Vagina (tissue), 2 donors: ENCODE measurements around the gene ELMO2. TPM values are rescaled to one million over a fixed set of nuclear protein-coding genes. Genes with fewer than 3 reads are reported as not detected.

Experiments used
- DNase-seq, 2 donors: peaks; one replicate each; pipeline ENCODE4 v3.0.0-alpha.2; 2017; ENCODE audit errors: extremely low spot score in 2 of 2
- H3K27ac ChIP-seq: fragments of 200-600 bp; sonication (generic); one replicate; pipeline ENCODE4 v1.5.1; 2019
- H3K27me3 ChIP-seq: fragments of 200-600 bp; sonication (generic); one replicate; pipeline ENCODE4 v1.5.1; 2019
- H3K36me3 ChIP-seq, 2 donors: fragments of 200-600 bp; sonication (generic); one replicate each; pipeline ENCODE4 v1.5.1; 2017 to 2019
- H3K4me1 ChIP-seq: fragments of 200-600 bp; sonication (generic); one replicate; pipeline ENCODE4 v1.5.1; 2019
- H3K4me3 ChIP-seq, 2 donors: fragments of 200-600 bp; sonication (generic); 1 replicate in 1 of 2; 2 replicates in 1 of 2; pipeline ENCODE4 v1.5.1; 2016 to 2019
- H3K9me3 ChIP-seq: fragments of 200-600 bp; sonication (generic); one replicate; pipeline ENCODE4 v1.5.1; 2019
- POLR2A ChIP-seq, 2 donors: fragments of 450-650 bp; IDR thresholded peaks; one replicate each; pipeline ENCODE4 v1.6.1; 2017; ENCODE audit warnings: antibody characterized with exemption in 2 of 2, mild to moderate bottlenecking in 2 of 2, moderate library complexity in 2 of 2
- POLR2AphosphoS5 ChIP-seq, 2 donors: sonication (generic); formaldehyde crosslinking; IDR thresholded peaks; one replicate each; pipeline ENCODE4 v1.9.0; 2017; ENCODE audit warnings: antibody characterized with exemption in 2 of 2, mild to moderate bottlenecking in 2 of 2, low read depth in 1 of 2; ENCODE audit not compliant: insufficient read depth in 1 of 2
- intact Hi-C: fragments of 100-400 bp; cut with DNase I; formaldehyde crosslinking; loops from one replicate; pipeline ENCODE4 v1.15.1; 2023
- total RNA-seq: library from RNA; depleted of rRNA; stranded (reverse); fragments of >200 nt; gene quantifications from one replicate; pipeline ENCODE4 v1.2.3, GENCODE V29; 2016
- TF ChIP-seq, protein P1 (sequence below), 3 experiments: fragments of 450-650 bp in 2 of 3; fragments of 200-600 bp in 1 of 3; sonication (generic) in 1 of 3; IDR thresholded peaks; one replicate each; pipeline ENCODE4 v1.5.1; 2017 to 2019; ENCODE audit warnings: antibody characterized with exemption in 3 of 3, mild to moderate bottlenecking in 2 of 3, moderate library complexity in 2 of 3

Gene ELMO2
- total RNA-seq, 1 donor from 2014 or later: 73.9 TPM

DNA sequence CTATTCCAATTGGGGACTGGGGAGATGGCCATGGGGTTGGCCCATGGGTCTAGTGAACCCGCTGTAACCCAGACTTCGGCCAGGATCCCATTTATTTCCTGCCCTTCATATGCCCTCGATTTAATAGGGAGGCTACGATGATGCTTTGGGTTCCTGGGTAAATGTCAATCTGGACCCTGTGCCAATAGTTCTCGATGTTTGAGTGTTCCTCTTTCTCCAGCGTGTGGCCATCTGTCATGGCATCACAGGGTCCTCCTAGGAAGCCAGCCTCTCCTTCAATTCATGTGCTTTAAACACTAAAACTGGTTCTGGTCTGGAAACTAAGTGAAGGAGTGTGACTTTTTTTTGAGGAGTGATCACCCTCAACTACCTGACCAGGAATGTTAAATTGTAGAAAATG lies 28.7 kb upstream of the ELMO2 start:
- no peaks in the 10 kb centered on the region for H3K9me3 ChIP-seq
- H3K27me3 ChIP-seq: no peaks in the 10 kb centered on the region
- no peak for DNase-seq
- TF ChIP-seq, protein P1, sequence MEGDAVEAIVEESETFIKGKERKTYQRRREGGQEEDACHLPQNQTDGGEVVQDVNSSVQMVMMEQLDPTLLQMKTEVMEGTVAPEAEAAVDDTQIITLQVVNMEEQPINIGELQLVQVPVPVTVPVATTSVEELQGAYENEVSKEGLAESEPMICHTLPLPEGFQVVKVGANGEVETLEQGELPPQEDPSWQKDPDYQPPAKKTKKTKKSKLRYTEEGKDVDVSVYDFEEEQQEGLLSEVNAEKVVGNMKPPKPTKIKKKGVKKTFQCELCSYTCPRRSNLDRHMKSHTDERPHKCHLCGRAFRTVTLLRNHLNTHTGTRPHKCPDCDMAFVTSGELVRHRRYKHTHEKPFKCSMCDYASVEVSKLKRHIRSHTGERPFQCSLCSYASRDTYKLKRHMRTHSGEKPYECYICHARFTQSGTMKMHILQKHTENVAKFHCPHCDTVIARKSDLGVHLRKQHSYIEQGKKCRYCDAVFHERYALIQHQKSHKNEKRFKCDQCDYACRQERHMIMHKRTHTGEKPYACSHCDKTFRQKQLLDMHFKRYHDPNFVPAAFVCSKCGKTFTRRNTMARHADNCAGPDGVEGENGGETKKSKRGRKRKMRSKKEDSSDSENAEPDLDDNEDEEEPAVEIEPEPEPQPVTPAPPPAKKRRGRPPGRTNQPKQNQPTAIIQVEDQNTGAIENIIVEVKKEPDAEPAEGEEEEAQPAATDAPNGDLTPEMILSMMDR (IDR thresholded peaks at IDR 0.05): no peak
- no peak for TF ChIP-seq POLR2A (IDR thresholded peaks at IDR 0.05)
- H3K4me3 ChIP-seq: no peak overlapping the region
- no peaks in the 10 kb centered on the region for H3K4me1 ChIP-seq
- intact Hi-C loops: no loop called here
- no peaks in the 10 kb centered on the region for H3K36me3 ChIP-seq
- no peak overlapping the region for H3K27ac ChIP-seq

DNA sequence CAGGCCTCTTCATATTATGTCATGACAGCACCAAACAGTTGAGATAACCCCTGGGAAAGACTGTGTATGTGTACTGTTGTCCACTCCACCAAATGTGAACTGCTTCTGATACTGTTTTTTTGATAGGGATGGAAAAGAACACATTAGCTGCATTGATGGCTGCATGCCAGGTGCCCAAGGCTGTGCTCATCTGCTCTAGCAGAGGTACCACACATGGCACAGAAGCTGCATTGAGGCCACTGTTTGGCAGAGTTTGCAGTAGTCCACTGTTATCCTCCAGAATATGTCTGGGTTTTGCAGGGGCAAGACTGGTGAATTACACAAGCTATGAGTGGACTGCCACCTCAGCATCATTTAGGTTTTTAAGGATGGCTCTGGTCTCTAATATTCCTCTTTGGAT lies 28.2 kb upstream of the ELMO2 start:
- intact Hi-C loops: no loop called here
- no peak overlapping the region for H3K27ac ChIP-seq
- no peaks in the 10 kb centered on the region for H3K36me3 ChIP-seq
- no peak for DNase-seq
- TF ChIP-seq POLR2A (IDR thresholded peaks at IDR 0.05) (no peak), POLR2AphosphoS5 (IDR thresholded peaks at IDR 0.05; ENCODE audit: insufficient read depth in 1 of 2, low read depth in 1 of 2) (no peak)
- TF ChIP-seq, protein P1 (IDR thresholded peaks at IDR 0.05): no peak
- H3K4me1 ChIP-seq: no peaks in the 10 kb centered on the region
- H3K4me3 ChIP-seq: no peak overlapping the region
- no peaks in the 10 kb centered on the region for H3K27me3 ChIP-seq
- H3K9me3 ChIP-seq: no peaks in the 10 kb centered on the region

DNA sequence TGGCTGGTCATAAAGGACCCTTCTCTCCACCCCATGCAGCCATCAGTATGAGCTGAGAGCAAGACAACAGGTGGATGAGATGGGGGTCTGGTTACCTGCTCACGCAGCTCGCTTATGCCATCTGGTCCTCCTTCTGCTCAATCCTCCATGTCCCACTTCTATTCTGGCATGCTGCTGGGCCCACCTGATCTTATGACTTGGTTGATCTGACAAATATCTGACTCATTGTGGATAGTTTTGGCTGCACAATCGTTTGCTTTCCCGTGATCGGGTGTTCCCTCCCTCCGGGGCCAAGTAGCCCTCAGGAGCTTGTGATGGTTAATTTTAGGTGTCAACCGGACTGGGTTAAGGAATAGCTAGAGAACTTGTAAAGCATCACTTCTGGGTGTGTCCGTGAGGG lies 26.6 kb upstream of the ELMO2 start:
- H3K4me1 ChIP-seq: no peaks in the 10 kb centered on the region
- no peak for DNase-seq
- no peaks in the 10 kb centered on the region for H3K36me3 ChIP-seq
- H3K27me3 ChIP-seq: no peaks in the 10 kb centered on the region
- TF ChIP-seq POLR2A (IDR thresholded peaks at IDR 0.05) (no peak), POLR2AphosphoS5 (IDR thresholded peaks at IDR 0.05; ENCODE audit: insufficient read depth in 1 of 2, low read depth in 1 of 2) (no peak)
- TF ChIP-seq, protein P1 (IDR thresholded peaks at IDR 0.05): no peak
- H3K27ac ChIP-seq: no peak overlapping the region
- no peaks in the 10 kb centered on the region for H3K9me3 ChIP-seq
- intact Hi-C loops: no loop called here
- no peak overlapping the region for H3K4me3 ChIP-seq

DNA sequence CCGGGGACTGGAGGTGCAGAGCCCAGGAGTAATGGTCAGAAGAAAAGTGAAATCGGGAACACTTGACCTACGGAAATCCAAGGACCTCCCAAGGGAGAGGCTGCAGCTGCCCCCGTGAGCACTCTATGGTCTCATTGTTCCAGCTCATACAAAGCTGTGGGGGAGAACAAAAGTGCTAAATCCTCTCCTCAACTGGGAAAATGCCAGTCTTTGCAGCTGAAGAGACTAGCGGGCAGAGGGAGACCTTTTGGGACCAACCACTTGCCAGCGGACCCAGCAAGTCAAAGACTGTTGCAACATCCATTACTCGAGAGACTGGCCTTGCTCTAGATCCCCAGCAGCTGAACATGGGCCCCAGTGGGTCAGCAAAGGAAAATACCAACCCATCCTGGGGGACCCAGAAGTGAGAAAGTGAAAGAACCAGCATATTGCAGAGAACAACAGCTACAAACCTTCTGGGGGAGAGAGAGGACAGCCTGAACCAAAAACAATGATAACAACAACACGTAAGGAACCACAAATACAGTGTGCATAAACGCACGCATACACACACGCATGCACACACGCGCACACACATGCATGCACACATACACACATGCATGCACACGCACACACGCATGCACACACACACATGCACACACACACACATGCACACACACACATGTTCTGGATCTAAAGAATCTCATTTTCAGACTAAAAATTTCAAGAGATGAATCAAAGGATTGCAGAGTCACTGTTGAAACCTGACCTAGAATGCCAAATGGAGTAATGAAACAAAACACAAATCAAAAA lies 24.7 kb upstream of the ELMO2 start:
- Histone ChIP-seq H3K4me3 (no peak overlapping the region), H3K4me1 (no peaks in the 10 kb centered on the region), H3K27me3 (no peaks in the 10 kb centered on the region), H3K9me3 (no peaks in the 10 kb centered on the region), H3K36me3 (no peaks in the 10 kb centered on the region), H3K27ac (no peak overlapping the region)
- TF ChIP-seq, protein P1 (IDR thresholded peaks at IDR 0.05): no peak
- TF ChIP-seq POLR2AphosphoS5 (IDR thresholded peaks at IDR 0.05; ENCODE audit: insufficient read depth in 1 of 2, low read depth in 1 of 2): no peak
- no peak for TF ChIP-seq POLR2A (IDR thresholded peaks at IDR 0.05)
- DNase-seq: no peak
- intact Hi-C loops: no loop called here

DNA sequence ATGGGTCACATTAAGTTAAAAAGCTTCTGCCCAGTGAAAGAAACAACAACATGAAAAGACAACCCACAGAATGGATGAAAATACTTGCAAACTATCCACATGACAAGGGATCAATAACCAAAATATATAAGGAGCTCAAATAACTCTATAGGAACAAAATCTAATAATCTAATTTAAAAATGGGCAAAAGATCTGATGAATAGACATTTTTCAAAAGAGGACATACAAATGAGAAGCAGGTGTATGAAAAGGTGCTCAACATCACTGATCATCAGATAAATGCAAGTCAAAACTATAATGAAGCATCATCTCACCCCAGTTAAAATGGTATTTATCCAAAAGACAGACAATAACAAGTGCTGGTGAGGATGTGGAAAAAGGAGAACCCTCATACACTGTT lies 21.0 kb upstream of the ELMO2 start:
- Histone ChIP-seq H3K27me3 (no peaks in the 10 kb centered on the region), H3K36me3 (no peaks in the 10 kb centered on the region)
- intact Hi-C loops: no loop called here

More for the DNA sequence above, 21.0 kb upstream of the ELMO2 start:
- Histone ChIP-seq H3K4me1 (no peaks in the 10 kb centered on the region), H3K4me3 (no peak overlapping the region), H3K9me3 (no peaks in the 10 kb centered on the region), H3K27ac (no peak overlapping the region)
- no peak for TF ChIP-seq POLR2A (IDR thresholded peaks at IDR 0.05)
- TF ChIP-seq, protein P1 (IDR thresholded peaks at IDR 0.05): no peak
- TF ChIP-seq POLR2AphosphoS5 (IDR thresholded peaks at IDR 0.05; ENCODE audit: insufficient read depth in 1 of 2, low read depth in 1 of 2): no peak
- no peak for DNase-seq
